ENCODE results near the gene ASAH2B.
"Not testable (repeated sequence)": the region's sequence is repeated elsewhere in the genome, so short reads cannot be mapped to it uniquely, and the experiment has no call there.

Gene ASAH2B

GRCh38 chr10:50739618-50740292, at the start of gene ASAH2B:
ASAH2B (plus strand) TSS chr10:50739936; CDS start chr10:50745131, 5,195 bp downstream.
- peak; percentile 58 to 63 for DNase-seq (ENCODE audit: low read depth in 2 of 2)

GRCh38 chr10:50697819-50698218, 41.9 kb upstream of the ASAH2B start:
- not testable (repeated sequence) for DNase-seq (ENCODE audit: low read depth in 2 of 2)

- not testable (repeated sequence) for DNase-seq (ENCODE audit: low read depth in 2 of 2)
Measured at GRCh38 chr10:50701947-50702346, 37.8 kb upstream of the ASAH2B start.

DNA sequence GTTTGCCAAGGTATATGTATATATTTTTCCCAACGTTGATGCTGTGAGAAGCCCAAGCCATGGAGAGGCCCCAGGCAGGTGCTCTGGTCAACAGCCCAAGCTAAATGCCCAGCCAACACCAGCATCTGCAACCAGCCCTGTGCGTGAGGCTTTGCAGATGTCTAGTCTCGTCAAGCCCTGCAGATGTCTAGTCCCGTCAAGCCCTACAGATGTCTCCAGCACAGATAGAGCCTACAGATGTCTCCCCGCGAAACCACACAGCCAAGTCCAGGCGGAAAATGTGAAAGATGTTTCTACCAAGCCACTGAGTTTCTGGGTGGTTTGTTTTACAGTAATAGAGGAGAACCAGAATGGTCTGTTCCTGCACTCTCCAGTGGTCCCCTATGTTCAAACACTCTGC, 36.7 kb upstream of the ASAH2B start:
- DNase-seq (ENCODE audit: low read depth in 2 of 2), result not testable (repeated sequence)

DNA sequence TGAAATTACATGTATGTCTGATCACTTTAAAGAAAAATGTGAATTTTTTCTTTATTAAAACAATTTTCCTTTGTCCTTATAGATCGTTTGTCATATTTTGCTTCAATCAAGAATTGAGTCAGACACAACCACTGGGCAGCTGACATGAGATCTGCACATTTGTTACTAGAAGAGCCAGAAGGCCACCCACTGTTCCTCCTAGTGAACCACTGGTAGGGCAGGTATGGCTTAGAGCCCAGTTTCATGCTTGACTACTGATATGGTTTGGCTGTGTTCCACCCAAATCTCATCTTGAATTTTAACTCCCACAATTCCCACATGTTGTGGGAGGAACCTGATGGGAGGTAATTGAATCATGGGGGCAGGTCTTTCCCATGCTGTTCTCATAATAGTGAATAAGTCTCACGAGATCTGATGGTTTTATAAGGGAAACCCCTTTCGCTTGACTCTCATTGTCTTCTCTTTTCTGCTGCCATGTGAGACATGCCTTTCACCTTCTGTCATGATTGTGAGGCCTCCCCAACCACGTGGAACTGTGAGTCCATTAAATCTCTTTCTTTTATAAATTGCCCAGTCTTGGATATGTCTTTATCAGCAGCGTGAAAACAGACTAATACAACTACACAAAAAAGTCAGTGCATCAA, 35.2 kb upstream of the ASAH2B start:
- not testable (repeated sequence) for DNase-seq (ENCODE audit: low read depth in 2 of 2)

- DNase-seq (ENCODE audit: low read depth in 2 of 2), result not testable (repeated sequence)
Measured at GRCh38 chr10:50706006-50706405, 33.7 kb upstream of the ASAH2B start.

DNA sequence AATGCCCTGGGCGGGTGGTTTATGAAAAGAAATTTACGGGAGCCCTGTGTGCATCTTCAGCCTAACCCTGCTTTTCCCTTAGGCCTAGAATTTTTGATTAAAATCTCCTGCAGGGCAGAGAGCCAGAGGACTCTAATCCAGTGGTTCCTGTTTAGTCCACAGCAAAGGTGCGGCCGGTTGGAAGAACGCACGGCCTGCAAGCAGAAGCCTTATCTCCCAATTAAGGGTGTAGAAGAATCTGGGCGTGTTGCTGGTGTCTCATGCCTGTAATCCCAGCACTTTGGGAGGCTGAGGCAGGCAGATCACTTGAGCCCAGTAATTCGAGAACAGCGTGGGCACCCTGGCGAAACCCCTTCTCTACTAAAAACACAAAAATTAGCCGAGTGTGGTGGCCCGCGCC, 29.5 kb upstream of the ASAH2B start:
- DNase-seq (ENCODE audit: low read depth in 2 of 2), result not testable (repeated sequence)

DNA sequence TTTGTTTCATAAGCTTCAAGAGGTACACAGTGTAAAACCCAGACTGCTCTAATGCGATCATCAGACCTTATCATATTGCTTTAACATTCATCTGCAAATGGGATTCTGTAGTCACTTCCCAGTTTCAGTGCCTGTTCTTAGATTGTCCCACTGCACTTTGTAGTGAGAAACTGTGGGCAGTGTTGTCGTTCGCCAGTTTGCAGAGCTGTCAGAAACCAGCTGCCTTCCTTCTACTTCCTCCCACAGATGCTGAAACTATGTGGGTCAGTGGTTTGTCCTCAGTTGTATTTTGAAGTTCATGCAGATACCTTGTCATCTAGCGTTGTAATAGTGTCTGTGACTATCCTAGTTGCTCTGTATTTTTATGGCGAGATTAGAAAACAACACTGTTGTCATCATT, 15.9 kb upstream of the ASAH2B start:
- not testable (repeated sequence) for DNase-seq (ENCODE audit: low read depth in 2 of 2)

GRCh38 chr10:50728112-50728511, 11.6 kb upstream of the ASAH2B start:
- not testable (repeated sequence) for DNase-seq (ENCODE audit: low read depth in 2 of 2)

GRCh38 chr10:50738987-50739617, 634 bp upstream of the ASAH2B start:
- DNase-seq (ENCODE audit: low read depth in 2 of 2), result not testable (repeated sequence)

DNA sequence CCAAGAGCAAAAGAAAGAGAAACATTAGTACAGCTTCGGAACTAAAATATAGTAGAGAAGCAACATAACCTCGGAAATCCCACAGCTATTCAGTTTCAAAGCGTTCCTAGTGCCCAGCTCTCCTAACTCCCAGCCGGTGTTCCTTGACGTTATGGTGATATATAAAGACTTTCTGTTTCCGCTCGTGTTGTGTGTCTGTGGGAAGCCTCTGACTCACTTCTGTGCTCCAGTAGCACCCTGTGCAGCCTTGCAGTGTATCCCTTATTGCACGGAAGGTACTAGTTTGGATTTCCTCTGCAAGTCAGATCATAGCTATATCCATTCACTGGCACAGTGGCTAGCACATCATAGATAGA, 535 bp downstream of the ASAH2B start:
- peak in 1 of 2 donors; percentile 7 for DNase-seq (ENCODE audit: low read depth in 2 of 2)

GRCh38 chr10:50742820-50743219, 3.1 kb downstream of the ASAH2B start:
- not testable (repeated sequence) for DNase-seq (ENCODE audit: low read depth in 2 of 2)

GRCh38 chr10:50766774-50767513, 27.2 kb downstream of the ASAH2B start:
- not testable (repeated sequence) for DNase-seq (ENCODE audit: low read depth in 2 of 2)

DNA sequence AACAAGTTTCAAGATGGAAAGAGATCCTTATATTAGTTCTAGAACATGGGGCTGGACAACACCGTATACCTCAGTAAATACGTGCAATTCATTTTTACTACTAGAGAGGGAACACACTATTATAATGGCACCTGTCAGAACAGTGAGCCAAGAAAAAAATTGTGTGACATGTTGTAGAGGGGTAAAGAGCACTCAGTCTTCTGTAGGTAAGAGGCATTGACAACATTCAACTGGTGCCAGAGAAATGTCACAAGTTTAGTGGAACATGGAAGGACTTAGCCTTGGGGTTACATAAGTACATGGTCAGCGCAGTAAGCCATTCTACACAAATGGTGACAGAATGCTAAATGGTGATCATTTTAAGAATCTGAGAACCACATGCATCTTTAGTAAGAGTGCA, 32.3 kb downstream of the ASAH2B start:
- not testable (repeated sequence) for DNase-seq (ENCODE audit: low read depth in 2 of 2)

DNA sequence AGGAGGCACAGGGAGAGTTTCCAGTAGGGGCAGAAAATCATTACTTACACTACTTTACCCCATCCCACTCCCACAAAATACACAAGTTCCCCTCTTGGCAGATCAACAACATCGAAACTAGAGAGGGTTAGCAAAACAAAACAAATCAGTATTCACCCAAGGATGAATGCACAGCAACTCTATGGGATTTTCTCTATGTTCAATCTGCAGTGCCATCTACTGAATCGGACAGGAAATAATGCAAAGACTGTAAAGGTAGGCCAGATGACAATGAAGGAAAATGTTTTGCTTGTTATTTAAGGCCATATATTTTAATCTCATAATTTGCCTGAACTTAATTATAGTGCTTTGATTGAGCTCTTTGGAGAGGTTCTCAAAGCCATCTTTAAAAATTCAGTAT, 35.1 kb downstream of the ASAH2B start:
- not testable (repeated sequence) for DNase-seq (ENCODE audit: low read depth in 2 of 2)

DNA sequence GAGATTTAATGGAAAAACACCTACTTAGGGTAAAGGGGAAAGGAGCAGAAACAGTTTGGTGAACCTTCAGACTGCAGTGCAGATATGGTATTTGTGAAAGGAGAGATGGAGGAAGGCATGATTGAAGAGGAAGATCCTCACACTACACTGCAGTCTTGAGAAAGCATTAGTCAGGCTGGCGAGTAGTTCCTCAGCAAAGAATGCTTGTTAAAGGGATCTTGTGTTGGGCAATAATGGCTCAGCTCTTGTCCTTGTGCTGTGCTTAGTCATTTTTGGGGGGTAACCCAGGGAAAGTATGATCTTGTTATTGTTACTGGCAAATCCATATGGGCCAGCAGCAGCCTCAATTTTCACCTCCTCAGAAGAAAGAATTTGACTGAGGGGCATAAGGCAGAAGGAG, 40.3 kb downstream of the ASAH2B start:
- DNase-seq (ENCODE audit: low read depth in 2 of 2), result not testable (repeated sequence)

DNA sequence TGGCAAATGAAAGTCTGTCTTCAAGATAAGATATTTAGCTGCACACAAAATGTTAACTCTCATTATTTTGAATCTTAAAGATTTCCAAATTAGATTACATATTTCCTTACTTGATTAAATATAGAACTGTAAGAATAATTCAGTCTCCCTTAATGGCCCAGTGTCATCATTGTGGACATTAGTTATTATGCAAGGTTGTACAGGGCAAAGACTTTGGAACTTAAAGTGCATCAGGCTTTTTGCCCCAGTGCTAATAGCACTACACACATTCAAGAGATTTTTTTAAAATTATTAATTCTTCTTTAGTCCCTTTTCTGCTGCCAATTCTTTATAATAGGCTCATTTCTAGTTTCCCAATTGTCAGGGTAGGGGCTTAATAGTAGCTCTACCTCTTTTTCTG, 42.3 kb downstream of the ASAH2B start:
- DNase-seq (ENCODE audit: low read depth in 2 of 2), result not testable (repeated sequence)

GRCh38 chr10:50787962-50788361, 48.2 kb downstream of the ASAH2B start:
- DNase-seq (ENCODE audit: low read depth in 2 of 2), result not testable (repeated sequence)

DNA sequence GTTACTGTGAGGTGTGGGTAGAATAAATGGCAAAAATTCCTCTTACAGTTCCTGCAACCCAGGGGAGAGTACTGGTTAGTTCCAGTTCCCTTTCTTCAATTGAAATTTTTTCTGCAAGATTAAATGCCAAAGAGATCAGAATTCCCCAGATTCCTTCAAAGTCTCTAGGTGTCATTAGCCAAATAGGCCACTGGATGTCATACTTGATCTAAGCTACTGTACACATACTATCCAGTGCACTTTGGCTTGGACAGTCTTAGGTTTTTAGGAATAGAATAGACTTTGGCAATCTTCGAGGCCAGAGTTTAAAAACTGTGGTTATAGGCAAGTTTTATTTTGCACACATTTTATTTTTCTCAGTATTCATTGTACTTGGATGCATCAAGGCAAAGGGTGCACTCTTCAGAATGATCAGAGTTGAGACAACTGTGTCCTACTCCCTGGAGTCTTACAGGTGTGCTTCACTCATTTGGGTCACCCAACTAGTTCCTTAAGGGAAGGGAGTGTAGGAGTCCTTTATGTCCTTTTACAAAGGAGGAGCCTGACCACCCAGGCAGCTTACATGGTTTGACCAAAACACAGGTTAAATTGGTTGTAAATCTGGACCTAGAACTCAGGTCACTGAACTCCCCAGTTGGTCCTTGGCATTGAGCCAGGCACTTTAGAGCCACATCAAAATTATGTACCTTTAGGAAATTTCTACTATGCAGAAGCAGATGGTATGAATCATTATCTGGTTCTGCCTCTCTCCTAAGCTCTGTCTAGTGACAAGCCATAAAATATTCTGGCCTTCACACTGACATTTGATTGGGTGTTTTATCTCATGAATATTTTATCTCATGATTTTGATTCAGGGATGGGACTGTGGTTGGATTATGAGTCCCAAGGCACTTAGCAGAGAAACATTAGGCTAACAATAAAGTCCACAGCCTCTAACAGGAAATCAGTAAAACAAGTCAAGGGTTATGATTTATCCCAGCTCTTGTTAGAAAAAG, 49.5 kb downstream of the ASAH2B start:
- no peak for DNase-seq (ENCODE audit: low read depth in 2 of 2)

- no peak for DNase-seq (ENCODE audit: low read depth in 2 of 2)
Measured at GRCh38 chr10:50794490-50794889, 54.8 kb downstream of the ASAH2B start.

DNA sequence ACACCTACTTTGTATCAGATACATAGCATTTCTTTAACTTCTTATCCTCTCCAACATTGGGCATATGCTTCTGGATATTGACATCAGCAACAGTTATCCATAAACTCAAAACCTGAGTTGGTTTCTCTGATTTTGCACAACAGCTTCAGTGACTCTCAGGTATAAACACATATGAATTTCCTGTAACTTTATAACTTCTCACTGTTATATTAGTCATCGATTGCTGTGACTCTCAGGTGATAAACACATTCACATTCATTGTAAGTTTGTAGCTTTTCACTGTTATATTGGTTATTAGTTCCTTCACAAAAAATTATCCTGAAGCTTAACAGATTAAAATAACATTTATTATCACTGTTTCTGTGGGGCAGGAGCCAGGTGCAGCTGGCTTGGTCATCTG, 57.0 kb downstream of the ASAH2B start:
- DNase-seq (ENCODE audit: low read depth in 2 of 2), result no peak

Measured in stimulated activated CD8-positive, alpha-beta memory T cell treated with anti-CD3 and anti-CD28 coated beads, Interleukin-7, amount 100 ng/mL, for 4 hours (primary cell).